H9 (cell line): ENCODE measurements around the gene ADAD2. TPM values are rescaled to one million over a fixed set of nuclear protein-coding genes. Genes with fewer than 3 reads are reported as not detected.

ENCODE experiments used
- DNase-seq: peaks from one replicate; pipeline ENCODE4 v3.0.0-alpha.2; 2017
- H2AFZ ChIP-seq: one replicate; pipeline ENCODE4 v1.6.1; 2013; ENCODE audit warnings: mild to moderate bottlenecking, low read length, control low read depth, moderate library complexity
- H2AK5ac ChIP-seq: 2 replicates; pipeline ENCODE4 v1.6.1; 2013; ENCODE audit warnings: low read length, control low read depth, mixed read lengths; ENCODE audit not compliant: insufficient read length
- H2BK120ac ChIP-seq: one replicate; pipeline ENCODE4 v1.6.1; 2013; ENCODE audit warnings: low read depth, mild to moderate bottlenecking, low read length, control low read depth, inconsistent platforms; ENCODE audit not compliant: poor library complexity, severe bottlenecking
- H2BK12ac ChIP-seq: 2 replicates; pipeline ENCODE4 v1.6.1; 2013; ENCODE audit warnings: low read length, control low read depth, mixed read lengths, low read depth; ENCODE audit not compliant: insufficient read length
- H2BK15ac ChIP-seq: 2 replicates; pipeline ENCODE4 v1.6.1; 2013; ENCODE audit warnings: low read depth, low read length, control low read depth
- H2BK20ac ChIP-seq: one replicate; pipeline ENCODE4 v1.6.1; 2013; ENCODE audit warnings: low read depth, mild to moderate bottlenecking, low read length, control low read depth, inconsistent platforms; ENCODE audit not compliant: poor library complexity, severe bottlenecking
- H2BK5ac ChIP-seq: 2 replicates; pipeline ENCODE4 v1.6.1; 2013; ENCODE audit warnings: low read length, control low read depth, mixed read lengths; ENCODE audit not compliant: insufficient read length
- H3K14ac ChIP-seq: 2 replicates; pipeline ENCODE4 v1.6.1; 2013; ENCODE audit warnings: low read length, control low read depth; ENCODE audit not compliant: insufficient read depth
- H3K18ac ChIP-seq: 2 replicates; pipeline ENCODE4 v1.6.1; 2013; ENCODE audit warnings: low read depth, mild to moderate bottlenecking, mixed read lengths, low read length, control low read depth; ENCODE audit not compliant: insufficient read length
- H3K23ac ChIP-seq: 2 replicates; pipeline ENCODE4 v1.6.1; 2013; ENCODE audit warnings: low read length, control low read depth, mixed read lengths, low read depth; ENCODE audit not compliant: insufficient read length
- H3K23me2 ChIP-seq: 2 replicates; pipeline ENCODE4 v1.6.1; 2013; ENCODE audit warnings: low read depth, mild to moderate bottlenecking, mixed read lengths, low read length, control low read depth; ENCODE audit not compliant: insufficient read length, poor library complexity, severe bottlenecking
- H3K27ac ChIP-seq: 2 replicates; pipeline ENCODE4 v1.5.1; 2013; ENCODE audit warnings: low read length, control low read depth, mixed read lengths, low read depth; ENCODE audit not compliant: insufficient read length
- H3K27me3 ChIP-seq: 2 replicates; pipeline ENCODE4 v1.6.1; 2013; ENCODE audit warnings: low read length, control low read depth, inconsistent platforms; ENCODE audit not compliant: insufficient read depth
- H3K4ac ChIP-seq: 2 replicates; pipeline ENCODE4 v1.6.1; 2013; ENCODE audit warnings: low read depth, mild to moderate bottlenecking, control low read depth, inconsistent platforms, low read length, moderate library complexity
- H3K4me1 ChIP-seq: 2 replicates; pipeline ENCODE4 v1.6.1; 2013; ENCODE audit warnings: low read length, control low read depth, inconsistent platforms; ENCODE audit not compliant: insufficient read depth
- H3K4me2 ChIP-seq: 2 replicates; pipeline ENCODE4 v1.6.1; 2013; ENCODE audit warnings: low read length, control low read depth, mixed read lengths; ENCODE audit not compliant: insufficient read length, insufficient read depth
- H3K56ac ChIP-seq: 2 replicates; pipeline ENCODE4 v1.6.1; 2013; ENCODE audit warnings: low read depth, mild to moderate bottlenecking, mixed read lengths, low read length, control low read depth; ENCODE audit not compliant: insufficient read length
- H3K79me1 ChIP-seq: 2 replicates; pipeline ENCODE4 v1.6.1; 2013; ENCODE audit warnings: low read depth, mild to moderate bottlenecking, moderate library complexity, low read length, control low read depth, inconsistent platforms; ENCODE audit not compliant: insufficient read depth, poor library complexity, severe bottlenecking
- H3K79me2 ChIP-seq: 2 replicates; pipeline ENCODE4 v1.6.1; 2013; ENCODE audit warnings: low read length, control low read depth, inconsistent platforms; ENCODE audit not compliant: insufficient read depth
- H3K9ac ChIP-seq: 2 replicates; pipeline ENCODE4 v1.6.1; 2013; ENCODE audit warnings: low read length, control low read depth, mixed read lengths; ENCODE audit not compliant: insufficient read length; ENCODE audit errors: extremely low read depth
- H3K9me3 ChIP-seq: one replicate; pipeline ENCODE4 v1.6.1; 2013; ENCODE audit warnings: low read depth, low read length, inconsistent platforms; ENCODE audit not compliant: control insufficient read depth
- H3T11ph ChIP-seq: one replicate; pipeline ENCODE4 v1.6.1; 2013; ENCODE audit warnings: mild to moderate bottlenecking, low read length, control low read depth, inconsistent platforms
- H4K20me1 ChIP-seq: one replicate; pipeline ENCODE4 v1.6.1; 2013; ENCODE audit not compliant: control insufficient read depth, insufficient read length, insufficient read depth
- H4K5ac ChIP-seq: 2 replicates; pipeline ENCODE4 v1.6.1; 2013; ENCODE audit warnings: low read depth, mild to moderate bottlenecking, mixed read lengths, low read length, control low read depth; ENCODE audit not compliant: insufficient read length
- H4K8ac ChIP-seq: replicated peaks from 2 replicates; pipeline ENCODE4 v1.6.1; 2013; ENCODE audit warnings: low read length, control low read depth, mixed read lengths, low read depth; ENCODE audit not compliant: insufficient read length
- H4K91ac ChIP-seq: 2 replicates; pipeline ENCODE4 v1.6.1; 2013; ENCODE audit warnings: low read depth, mild to moderate bottlenecking, moderate library complexity, mixed read lengths, low read length, control low read depth; ENCODE audit not compliant: insufficient read length
- H3K27ac Mint-ChIP-seq, 3 experiments: 2 replicates in 2 of 3; 3 replicates in 1 of 3; pipeline ENCODE4 v1.8.0; 2020 to 2021; ENCODE audit warnings: mixed read lengths in 3 of 3, mild to moderate bottlenecking in 1 of 3, moderate library complexity in 1 of 3
- H3K27me3 Mint-ChIP-seq: 2 replicates; pipeline ENCODE4 v1.8.0; 2021; ENCODE audit warnings: low read depth, mild to moderate bottlenecking, moderate library complexity, mixed read lengths
- H3K36me3 Mint-ChIP-seq, 3 experiments: 2 replicates in 2 of 3; 3 replicates in 1 of 3; pipeline ENCODE4 v1.8.0; 2020 to 2021; ENCODE audit warnings: low read depth in 3 of 3, mixed read lengths in 3 of 3; ENCODE audit not compliant: insufficient read depth in 1 of 3
- H3K4me1 Mint-ChIP-seq, 2 experiments: 2 replicates each; pipeline ENCODE4 v1.8.0; 2020; ENCODE audit warnings: mixed read lengths in 2 of 2
- H3K4me3 Mint-ChIP-seq, 2 experiments: 2 replicates in 1 of 2; 3 replicates in 1 of 2; pipeline ENCODE4 v1.8.0; 2020 to 2021; ENCODE audit warnings: mild to moderate bottlenecking in 2 of 2, mixed read lengths in 2 of 2, moderate library complexity in 1 of 2
- H3K9me3 Mint-ChIP-seq, 2 experiments: 2 replicates in 1 of 2; 3 replicates in 1 of 2; pipeline ENCODE4 v1.8.0; 2020; ENCODE audit warnings: mild to moderate bottlenecking in 2 of 2, mixed read lengths in 2 of 2, moderate library complexity in 1 of 2
- WGBS: extraction: QIAGEN DNeasy Blood & Tissue Kit; methylation state at CpG from one replicate; pipeline ENCODE4 v1.1.7; 2013; ENCODE audit warnings: missing lambda C conversion rate, low lambda C conversion rate, mixed read lengths; ENCODE audit not compliant: insufficient read length; ENCODE audit errors: extremely low coverage; 5-methylcytosine and 5-hydroxymethylcytosine counted together
- total RNA-seq: library from RNA; stranded (reverse); gene quantifications from 2 replicates; pipeline ENCODE4 v1.2.1, GENCODE V29; 2021
- TF ChIP-seq, protein P1 (sequence below): fragments of 200-600 bp; sonication (generic); conservative IDR thresholded peaks from 3 replicates; pipeline ENCODE4 v1.8.0; 2021; ENCODE audit warnings: antibody characterized with exemption, mild to moderate bottlenecking

Gene ADAD2
- total RNA-seq, 1 experiment from 2014 or later, result 1.0 TPM

DNA sequence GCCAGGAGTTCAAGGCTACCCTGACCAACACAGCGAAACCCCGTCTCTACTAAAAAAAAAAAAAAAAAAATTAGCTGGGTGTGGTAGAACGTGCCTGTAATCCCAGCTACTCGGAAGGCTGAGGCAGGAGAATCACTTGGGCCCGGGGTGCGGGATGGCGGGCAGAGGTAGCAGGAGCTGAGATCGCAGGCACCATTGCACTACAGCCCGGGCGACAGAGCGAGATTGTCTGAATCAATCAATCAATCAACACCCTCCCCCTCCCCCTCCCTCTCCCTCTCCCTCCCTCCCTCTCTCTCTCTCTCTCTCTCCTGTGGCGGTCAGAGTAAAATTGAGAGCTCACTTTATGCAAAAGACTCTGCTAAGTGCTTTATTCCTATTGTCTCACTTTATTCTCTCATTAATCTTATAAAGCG lies 47.2 kb upstream of the ADAD2 start:
- H4K5ac ChIP-seq, result no peak overlapping the region
- H3K23ac ChIP-seq, result no peak overlapping the region
- H3K9ac ChIP-seq, result no peak overlapping the region
- no peak overlapping the region for H2AK5ac ChIP-seq
- no peak overlapping the region for H3K56ac ChIP-seq
- H2BK12ac ChIP-seq, result no peak overlapping the region
- peaks cover 3% of the 10 kb centered on the region for H3K79me1 ChIP-seq
- H3K27ac ChIP-seq, result no peak overlapping the region
- no peak overlapping the region for H2BK20ac ChIP-seq
- peak overlapping the region; percentile 77 for H3K4me2 ChIP-seq
- H2BK5ac ChIP-seq, result no peak overlapping the region
- H4K8ac ChIP-seq, result no peak overlapping the region
- H3K4me3 Mint-ChIP-seq, result peak overlapping the region; percentile 95 to 99
- peaks cover 5% of the 10 kb centered on the region; the same call in 1 of the 2 replicates for H3K4me1 ChIP-seq
- peaks cover 4% of the 10 kb centered on the region; the same call in 1 of the 2 replicates for H3K79me2 ChIP-seq
- no peaks in the 10 kb centered on the region for H4K20me1 ChIP-seq
- no peak overlapping the region for H3K14ac ChIP-seq
- H2BK120ac ChIP-seq, result no peak overlapping the region
- WGBS, result no CpG with 5 or more reads among the region's 13 CpGs
- peaks cover 0 to 9% of the 10 kb centered on the region in 2 experiments; a peak in 1 of 5 replicates for H3K9me3 Mint-ChIP-seq
- peaks cover 16% of the 10 kb centered on the region for H3K27me3 Mint-ChIP-seq
- H2BK15ac ChIP-seq, result no peak overlapping the region
- TF ChIP-seq, protein P1, sequence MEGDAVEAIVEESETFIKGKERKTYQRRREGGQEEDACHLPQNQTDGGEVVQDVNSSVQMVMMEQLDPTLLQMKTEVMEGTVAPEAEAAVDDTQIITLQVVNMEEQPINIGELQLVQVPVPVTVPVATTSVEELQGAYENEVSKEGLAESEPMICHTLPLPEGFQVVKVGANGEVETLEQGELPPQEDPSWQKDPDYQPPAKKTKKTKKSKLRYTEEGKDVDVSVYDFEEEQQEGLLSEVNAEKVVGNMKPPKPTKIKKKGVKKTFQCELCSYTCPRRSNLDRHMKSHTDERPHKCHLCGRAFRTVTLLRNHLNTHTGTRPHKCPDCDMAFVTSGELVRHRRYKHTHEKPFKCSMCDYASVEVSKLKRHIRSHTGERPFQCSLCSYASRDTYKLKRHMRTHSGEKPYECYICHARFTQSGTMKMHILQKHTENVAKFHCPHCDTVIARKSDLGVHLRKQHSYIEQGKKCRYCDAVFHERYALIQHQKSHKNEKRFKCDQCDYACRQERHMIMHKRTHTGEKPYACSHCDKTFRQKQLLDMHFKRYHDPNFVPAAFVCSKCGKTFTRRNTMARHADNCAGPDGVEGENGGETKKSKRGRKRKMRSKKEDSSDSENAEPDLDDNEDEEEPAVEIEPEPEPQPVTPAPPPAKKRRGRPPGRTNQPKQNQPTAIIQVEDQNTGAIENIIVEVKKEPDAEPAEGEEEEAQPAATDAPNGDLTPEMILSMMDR, result no peak
- H2AFZ ChIP-seq, result no peak overlapping the region
- H3T11ph ChIP-seq, result no peak overlapping the region
- H3K23me2 ChIP-seq, result peaks cover 9% of the 10 kb centered on the region
- peaks cover 4 to 18% (median 6%) of the 10 kb centered on the region in 3 experiments; a peak in 6 of 7 replicates for H3K36me3 Mint-ChIP-seq
- DNase-seq, result no peak
- no peak overlapping the region for H3K4ac ChIP-seq
- H3K18ac ChIP-seq, result no peak overlapping the region
- peaks cover 22 to 29% of the 10 kb centered on the region in 2 experiments for H3K4me1 Mint-ChIP-seq
- no peak overlapping the region for H4K91ac ChIP-seq
- no peak overlapping the region; a peak in 1 of 7 replicates for H3K27ac Mint-ChIP-seq
- no peaks in the 10 kb centered on the region for H3K9me3 ChIP-seq
- H3K27me3 ChIP-seq, result no peaks in the 10 kb centered on the region
